Umbilical cord (tissue), 2 donors: ENCODE measurements around the gene TYSND1. TPM values are rescaled to one million over a fixed set of nuclear protein-coding genes. Genes with fewer than 3 reads are reported as not detected.
A peak's percentile ranks its signal among the peaks of the same experiment; 100 is the strongest.
"Not testable (repeated sequence)": the region's sequence is repeated elsewhere in the genome, so short reads cannot be mapped to it uniquely, and the experiment has no call there.

Experiments used
- DNase-seq: peaks from one replicate; pipeline ENCODE4 v3.0.0-alpha.2; 2015; ENCODE audit warnings: low spot score
- total RNA-seq: library from RNA; depleted of rRNA; stranded (reverse); fragments of >200 nt; gene quantifications from one replicate; pipeline ENCODE4 v1.2.3, GENCODE V29; 2014; ENCODE audit warnings: low replicate concordance; ENCODE audit not compliant: insufficient read depth

TYSND1 gene
- total RNA-seq, 1 donor from 2014 or later: 7.5 TPM

- DNase-seq: peak; percentile 52
Observed at GRCh38 chr10:70132098-70133029, 14.1 kb downstream of the TYSND1 start, which contains the start of gene AIFM2. AIFM2 (minus strand) TSS chr10:70132825; CDS start chr10:70124084, 8,741 bp downstream.

DNA sequence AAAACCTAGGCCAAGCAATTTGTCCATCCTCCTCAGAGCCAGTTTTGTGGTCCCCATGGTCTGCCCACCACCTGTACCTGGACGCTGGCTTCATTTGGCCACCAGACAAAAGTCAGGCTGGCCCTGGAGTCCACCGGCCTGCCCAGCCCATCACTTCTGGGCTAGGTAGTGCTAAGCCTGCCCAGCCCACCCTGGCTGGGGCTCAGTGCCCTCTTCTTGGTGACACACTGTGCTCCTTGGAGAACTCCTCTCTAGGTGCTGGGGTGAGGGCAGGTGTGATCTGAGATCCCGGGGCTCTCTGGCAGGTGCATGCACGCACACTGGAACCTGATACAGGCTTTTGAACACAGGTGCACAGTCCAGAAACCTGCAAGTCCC is 15.0 kb downstream of the TYSND1 start:
- DNase-seq: no peak

- DNase-seq: no peak
Observed at GRCh38 chr10:70130878-70131559, 15.5 kb downstream of the TYSND1 start.

- no peak for DNase-seq
Observed at GRCh38 chr10:70126700-70127395, 19.7 kb downstream of the TYSND1 start.

- no peak for DNase-seq
Observed at GRCh38 chr10:70125918-70126552, 20.5 kb downstream of the TYSND1 start.

DNA sequence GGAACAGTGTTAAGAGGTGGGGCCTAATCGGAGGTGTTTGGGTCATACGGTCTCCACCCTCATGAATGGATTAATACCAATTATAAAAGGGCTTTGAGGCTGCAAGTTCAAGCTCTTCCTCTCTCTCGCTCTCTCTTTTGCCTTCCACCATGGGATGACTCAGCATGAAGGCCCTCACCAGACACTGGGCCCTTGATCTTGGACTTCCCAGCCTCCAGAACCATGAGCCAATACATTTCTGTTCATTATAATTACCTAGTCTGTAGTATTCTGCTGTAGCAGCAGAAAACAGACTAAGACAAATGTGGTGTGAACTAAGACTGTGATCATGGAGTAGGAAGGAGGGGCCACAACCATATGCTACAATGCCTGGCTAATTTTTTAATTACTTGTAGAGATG is 21.6 kb downstream of the TYSND1 start:
- DNase-seq: no peak

DNA sequence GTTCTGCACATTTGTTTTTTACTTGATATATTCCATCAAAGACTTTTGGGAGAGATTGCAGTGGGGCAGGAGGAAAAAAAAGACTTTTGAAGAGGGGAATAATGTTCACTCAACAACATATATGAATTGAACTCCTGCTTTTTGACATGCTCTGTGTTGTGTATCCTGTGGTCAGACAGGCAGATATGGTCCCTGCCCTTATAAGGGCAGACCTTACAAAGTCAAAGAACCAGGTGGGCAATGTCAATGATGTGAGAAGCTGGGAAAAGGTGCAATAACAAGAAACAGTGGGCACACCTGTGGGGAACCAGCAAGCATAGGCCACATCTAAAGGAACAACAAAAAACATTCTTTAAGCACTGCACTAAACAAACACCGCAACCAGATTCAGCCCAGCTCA is 22.1 kb downstream of the TYSND1 start:
- DNase-seq: no peak

DNA sequence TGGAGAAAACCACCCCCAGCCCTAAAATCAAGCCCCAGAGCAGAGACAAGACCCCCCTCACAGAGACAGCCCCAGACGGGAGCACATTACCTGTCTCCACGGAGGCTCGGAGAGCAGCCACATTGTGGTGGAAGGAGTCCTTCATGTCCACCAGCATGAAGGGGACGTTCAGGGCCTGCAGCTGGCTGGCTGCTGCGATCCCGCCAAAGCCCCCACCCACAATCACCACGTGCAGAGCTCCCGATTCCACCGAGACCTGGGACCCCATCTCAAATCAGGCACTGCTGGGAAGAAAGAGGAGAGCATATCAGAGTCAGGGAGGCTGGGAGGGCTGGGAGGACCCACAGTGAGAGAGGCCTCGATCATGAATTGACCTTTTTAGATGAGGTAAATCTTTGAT is 22.7 kb downstream of the TYSND1 start:
- DNase-seq: no peak

DNA sequence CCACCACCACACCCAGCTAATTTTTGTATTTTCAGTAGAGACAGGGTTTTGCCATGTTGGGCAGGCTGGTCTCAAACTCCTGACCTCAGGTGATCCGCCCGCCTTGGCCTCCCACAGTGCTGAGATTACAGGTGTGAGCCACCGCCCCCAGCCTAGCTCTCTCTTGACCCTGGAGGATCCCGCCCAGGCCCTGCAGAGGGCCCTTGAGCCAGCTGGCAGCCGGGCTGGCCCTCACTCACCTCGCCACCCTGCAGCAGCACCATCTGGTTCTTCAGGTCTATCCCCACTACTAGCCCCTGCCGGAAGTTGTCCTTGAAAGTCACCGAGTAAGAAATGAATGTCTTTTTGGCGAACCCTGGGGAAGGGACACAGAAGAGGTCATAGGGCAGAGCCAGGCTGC is 23.3 kb downstream of the TYSND1 start:
- DNase-seq: not testable (repeated sequence)

DNA sequence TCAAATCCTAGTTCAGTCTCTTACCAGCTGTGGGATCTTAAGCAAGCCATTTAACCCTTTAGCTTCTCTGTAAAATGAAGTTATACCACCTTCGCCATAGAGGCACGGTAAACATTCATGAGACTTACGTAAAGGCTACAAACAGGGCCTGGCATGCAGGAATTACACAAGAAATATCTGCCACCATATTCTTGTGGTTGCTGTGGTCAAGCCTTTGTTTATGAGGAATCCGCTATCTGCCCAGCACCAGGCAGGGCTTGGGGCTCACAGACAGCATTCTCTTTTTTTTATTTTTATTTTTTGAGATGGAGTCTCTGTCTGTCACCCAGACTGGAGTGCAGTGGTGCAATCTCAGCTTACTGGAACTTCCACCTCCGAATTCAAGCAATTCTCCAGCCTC is 23.8 kb downstream of the TYSND1 start:
- DNase-seq: no peak

- no peak for DNase-seq
Observed at GRCh38 chr10:70121281-70121949, 25.1 kb downstream of the TYSND1 start.

DNA sequence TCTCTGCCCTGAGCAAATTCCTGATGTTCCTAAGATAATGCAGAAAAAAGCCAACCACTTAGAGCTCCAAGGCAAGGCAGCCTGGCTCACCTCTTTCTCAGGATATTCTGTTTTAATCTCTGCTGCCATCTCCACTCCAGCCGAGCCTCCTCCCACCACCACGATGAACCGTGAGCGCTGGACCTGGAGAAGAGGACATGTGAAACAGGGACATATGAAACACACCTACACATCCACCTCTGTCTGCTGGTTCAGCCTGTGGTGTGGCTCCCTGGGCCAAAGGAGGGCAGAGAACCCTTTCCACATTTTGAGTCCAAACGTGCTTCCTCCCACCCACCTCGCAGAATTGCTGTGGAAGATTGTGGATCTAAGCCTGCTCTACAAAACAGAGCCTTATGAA is 26.1 kb downstream of the TYSND1 start:
- DNase-seq: no peak

DNA sequence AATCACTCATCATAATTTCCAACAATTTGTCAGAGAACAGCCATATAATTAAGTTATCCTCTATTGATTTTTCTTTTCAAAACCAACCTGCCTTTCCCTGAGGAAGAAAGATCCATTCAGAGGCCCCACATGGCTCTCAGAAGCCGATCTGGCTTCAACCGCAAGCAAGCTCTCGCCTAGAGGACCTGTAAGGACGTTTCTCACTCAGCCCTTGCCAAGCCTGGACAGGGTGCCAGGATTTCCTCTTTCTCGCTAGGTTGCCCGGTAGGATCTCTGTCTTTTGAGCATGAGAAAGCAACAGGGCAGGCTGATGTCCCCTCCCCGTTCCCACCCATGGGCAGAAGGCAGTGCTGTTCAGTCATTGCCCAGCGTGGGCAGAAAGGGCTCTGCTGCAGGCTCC is 26.9 kb downstream of the TYSND1 start:
- no peak for DNase-seq

GRCh38 chr10:70119197-70119596 is 27.3 kb downstream of the TYSND1 start:
- DNase-seq: no peak

DNA sequence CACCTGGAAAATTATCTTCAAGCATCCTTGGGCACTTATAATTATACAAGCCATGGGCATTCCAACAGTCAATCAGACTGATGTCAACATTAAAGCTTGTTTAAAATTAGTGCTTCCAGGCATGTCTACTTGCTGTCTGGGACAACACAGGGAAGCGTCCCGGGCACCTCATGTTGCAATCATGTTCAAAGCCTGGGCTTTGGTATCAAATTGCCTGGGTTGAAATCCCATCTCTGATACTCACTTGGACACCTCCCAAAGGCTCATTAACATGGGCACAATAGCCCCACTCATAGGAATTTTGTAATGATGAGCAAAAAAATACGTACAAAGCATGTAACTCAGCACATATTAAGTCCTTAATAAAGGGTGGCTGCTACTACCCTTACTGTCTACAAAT is 28.3 kb downstream of the TYSND1 start:
- no peak for DNase-seq

DNA sequence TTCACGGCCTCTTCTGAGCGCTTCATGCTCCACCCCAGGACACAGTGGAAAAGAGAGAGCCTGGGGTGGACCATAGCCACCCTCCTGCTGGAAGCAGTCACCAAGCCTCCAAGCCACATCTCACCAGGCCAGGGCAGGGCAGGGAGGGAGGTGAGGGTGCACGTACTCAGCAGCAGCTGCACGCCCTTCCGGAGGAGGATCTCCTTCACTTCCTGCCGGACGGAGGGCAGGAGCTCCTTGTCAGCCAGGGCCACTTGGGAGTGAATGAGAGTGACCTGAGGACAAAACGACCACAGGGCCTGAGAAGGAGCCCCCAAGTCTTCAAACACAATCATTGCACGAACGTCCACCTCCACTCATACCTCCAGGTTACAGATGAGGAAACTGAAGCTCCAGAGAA is 28.9 kb downstream of the TYSND1 start:
- DNase-seq: no peak

- DNase-seq: peak; percentile 34
Observed at GRCh38 chr10:70115948-70116682, 30.4 kb downstream of the TYSND1 start.

- DNase-seq: no peak
Observed at GRCh38 chr10:70114902-70115301, 31.6 kb downstream of the TYSND1 start.

DNA sequence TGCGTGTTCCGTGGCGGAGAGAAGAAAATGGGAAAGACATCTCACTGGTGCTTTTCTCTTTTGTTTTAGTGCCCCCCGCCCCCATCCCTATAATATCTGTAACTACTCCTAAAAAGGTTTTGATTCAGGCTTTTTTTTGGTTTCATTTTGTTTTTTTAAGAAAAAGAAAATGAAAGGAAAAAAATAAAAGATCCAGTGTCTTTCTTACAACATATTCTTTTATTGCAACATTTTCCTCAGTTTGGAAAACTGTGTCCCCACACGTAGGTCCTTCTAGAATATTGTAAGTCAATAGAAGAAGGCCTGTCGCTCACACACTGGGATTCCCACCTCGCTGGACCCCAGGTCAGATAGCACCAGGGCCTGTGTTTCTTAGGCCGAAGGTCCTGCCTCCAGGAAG is 34.4 kb downstream of the TYSND1 start:
- DNase-seq: no peak

DNA sequence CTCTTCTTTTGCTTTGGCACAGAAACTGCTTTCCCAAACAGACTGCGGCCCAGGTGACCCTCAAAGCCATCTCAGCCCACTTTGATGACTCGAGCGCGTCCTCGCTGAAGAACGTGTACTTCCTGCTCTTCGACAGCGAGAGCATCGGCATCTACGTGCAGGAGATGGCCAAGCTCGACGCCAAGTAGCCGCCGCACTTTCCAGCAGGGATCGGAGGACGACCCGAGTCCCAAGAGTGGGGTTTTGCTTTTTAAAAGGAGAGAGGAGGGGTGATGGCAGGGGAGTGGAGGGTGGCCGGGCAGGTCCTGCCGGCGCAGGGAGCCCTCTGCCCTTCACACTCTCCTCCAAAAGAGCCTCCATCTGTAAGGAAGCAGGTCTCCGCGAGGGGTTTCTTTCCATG is 35.0 kb downstream of the TYSND1 start:
- DNase-seq: no peak
